K562 (cell line): ENCODE measurements around the gene HNRNPM. TPM values are rescaled to one million over a fixed set of nuclear protein-coding genes. Genes with fewer than 3 reads are reported as not detected.

ENCODE experiments used
- DPF2 ChIP-seq: fragments of 450-650 bp; IDR thresholded peaks from 2 replicates; pipeline ENCODE4 v1.6.1; 2016
- GTF2A2 ChIP-seq: IDR thresholded peaks from 2 replicates; pipeline ENCODE4 v1.6.1; 2016; ENCODE audit warnings: mild to moderate bottlenecking, missing genetic modification characterization, missing compliant biosample characterization
- GTF2E2 ChIP-seq: fragments of 200-800 bp; sonication (Bioruptor generic); IDR thresholded peaks from 2 replicates; pipeline ENCODE4 v1.6.1; 2016; ENCODE audit warnings: missing genetic modification characterization, missing compliant biosample characterization
- HCFC1 ChIP-seq: IDR thresholded peaks from 2 replicates; pipeline ENCODE4 v1.6.1; 2012; ENCODE audit warnings: low read depth, low read length, improper control_type of control experiment
- KDM2B ChIP-seq: fragments of 250-450 bp; sonication (Bioruptor Pico); IDR thresholded peaks from 2 replicates; pipeline ENCODE4 v1.8.0; 2021; ENCODE audit warnings: mild to moderate bottlenecking, moderate library complexity
- KLF16 ChIP-seq: IDR thresholded peaks from 2 replicates; pipeline ENCODE4 v1.6.1; 2016; ENCODE audit warnings: antibody characterized with exemption
- MYNN ChIP-seq, 2 experiments: sonication (generic); formaldehyde crosslinking in 1 of 2; IDR thresholded peaks; 2 replicates each; pipeline versions ENCODE4 v1.5.0 to v1.6.1; 2016 to 2020; ENCODE audit warnings: antibody characterized with exemption in 1 of 2, missing genetic modification reagents in 1 of 2
- NCOA4 ChIP-seq: fragments of 450-650 bp; IDR thresholded peaks from 2 replicates; pipeline ENCODE4 v1.6.1; 2018; ENCODE audit warnings: mild to moderate bottlenecking; ENCODE audit not compliant: partially characterized antibody
- NR4A1 ChIP-seq, 2 experiments: fragments of 250-450 bp in 1 of 2; fragments of 450-650 bp in 1 of 2; sonication (Bioruptor Pico) in 1 of 2; IDR thresholded peaks; 2 replicates each; pipeline versions ENCODE4 v1.4.0 to v1.6.1; 2016 to 2020; ENCODE audit warnings: mild to moderate bottlenecking in 2 of 2, missing compliant biosample characterization in 1 of 2, missing genetic modification characterization in 1 of 2, moderate library complexity in 1 of 2
- OTX1 ChIP-seq: fragments of 450-650 bp; formaldehyde crosslinking; IDR thresholded peaks from 2 replicates; pipeline ENCODE4 v1.4.0; 2022; ENCODE audit warnings: mild to moderate bottlenecking
- POLR2A ChIP-seq: fragments of 450-650 bp; conservative IDR thresholded peaks from 2 replicates; pipeline ENCODE4 v1.6.1; 2016
- RBM25 ChIP-seq: fragments of 200-400 bp; formaldehyde crosslinking; IDR thresholded peaks from 2 replicates; pipeline ENCODE4 v1.6.1; 2018; ENCODE audit warnings: low read length, low read depth, moderate library complexity; ENCODE audit not compliant: severe bottlenecking
- SMC3 ChIP-seq: conservative IDR thresholded peaks from 2 replicates; pipeline ENCODE4 v1.6.1; 2011; ENCODE audit warnings: low read depth, low read length, improper control_type of control experiment; ENCODE audit not compliant: insufficient read depth
- SNIP1 ChIP-seq: fragments of 450-650 bp; IDR thresholded peaks from 2 replicates; pipeline ENCODE4 v1.7.1; 2017; ENCODE audit warnings: low read depth, mild to moderate bottlenecking
- SRSF3 ChIP-seq: fragments of 200-400 bp; formaldehyde crosslinking; IDR thresholded peaks from 2 replicates; pipeline ENCODE4 v1.6.1; 2016; ENCODE audit warnings: mild to moderate bottlenecking, low read length, moderate library complexity; ENCODE audit not compliant: insufficient read depth
- TEAD1 ChIP-seq, 2 experiments: fragments of 450-650 bp in 1 of 2; sonication (generic) in 1 of 2; formaldehyde crosslinking; IDR thresholded peaks; 2 replicates each; pipeline versions ENCODE4 v1.4.0 to v1.8.0; 2020 to 2022; ENCODE audit warnings: mild to moderate bottlenecking in 2 of 2, missing genetic modification reagents in 1 of 2
- ZC3H11A ChIP-seq: IDR thresholded peaks from 2 replicates; pipeline ENCODE4 v1.6.1; 2012; ENCODE audit warnings: low read depth, low read length, improper control_type of control experiment
- ZNF212 ChIP-seq: fragments of 450-650 bp; formaldehyde crosslinking; IDR thresholded peaks from 2 replicates; pipeline ENCODE4 v1.4.0; 2020; ENCODE audit warnings: mild to moderate bottlenecking
- ZNF311 ChIP-seq: fragments of 250-450 bp; sonication (Bioruptor Pico); IDR thresholded peaks from 2 replicates; pipeline ENCODE4 v1.4.0; 2020; ENCODE audit warnings: mild to moderate bottlenecking, moderate library complexity
- ZNF507 ChIP-seq: conservative IDR thresholded peaks from 2 replicates; pipeline ENCODE4 v1.6.1; 2017; ENCODE audit warnings: missing genetic modification characterization, missing compliant biosample characterization
- ZNF586 ChIP-seq: fragments of 450-650 bp; formaldehyde crosslinking; conservative IDR thresholded peaks from 2 replicates; pipeline ENCODE4 v1.4.0; 2020; ENCODE audit warnings: mild to moderate bottlenecking, moderate library complexity
- polyA plus RNA-seq, 8 experiments: library from polyadenylated mRNA; depleted of rRNA in 4 of 8; stranded (reverse) in 5 of 8; unstranded in 3 of 8; fragments of >200 nt; fragmentation: Nextera tagmentation in 2 of 8; fragmentation: Illumina TruSeq in 1 of 8; extraction: Ambion mirVana in 2 of 8; extraction: Trizol in 1 of 8; gene quantifications; 2 replicates each; pipeline versions ENCODE4 v1.2.1 to v1.2.3, GENCODE V29; 2011 to 2014; ENCODE audit warnings: inconsistent platforms in 1 of 8, missing spikeins in 1 of 8
- total RNA-seq, 7 experiments: library from RNA; depleted of rRNA in 6 of 7; stranded (reverse); fragments of >200 nt in 6 of 7; fragmentation: Illumina TruSeq in 2 of 7; extraction: Trizol in 2 of 7; gene quantifications; 2 replicates each; pipeline versions ENCODE4 v1.2.1 to v1.2.3, GENCODE V29; 2011 to 2021; ENCODE audit warnings: low replicate concordance in 1 of 7
- TF ChIP-seq, protein P1 (sequence below), 2 experiments: IDR thresholded peaks in 1 of 2; conservative IDR thresholded peaks in 1 of 2; 2 replicates each; pipeline ENCODE4 v1.6.1; 2016; ENCODE audit warnings: low read depth in 2 of 2, mild to moderate bottlenecking in 1 of 2, missing compliant biosample characterization in 1 of 2, missing genetic modification characterization in 1 of 2, moderate library complexity in 1 of 2
- TF ChIP-seq, protein P2 (sequence below): fragments of 250-450 bp; sonication (Bioruptor Pico); IDR thresholded peaks from 2 replicates; pipeline ENCODE4 v1.8.0; 2021; ENCODE audit warnings: moderate library complexity, mild to moderate bottlenecking, inconsistent platforms
- TF ChIP-seq, protein P3 (sequence below): fragments of 450-650 bp; IDR thresholded peaks from 2 replicates; pipeline ENCODE4 v1.6.1; 2017; ENCODE audit warnings: antibody characterized with exemption

Gene HNRNPM
- total and polyA plus RNA-seq, 9 of the 15 experiments (the other 6 are each of a cell fraction or from before 2014, with no cell fraction given), result 11.1 to 340 (median 195) TPM

DNA sequence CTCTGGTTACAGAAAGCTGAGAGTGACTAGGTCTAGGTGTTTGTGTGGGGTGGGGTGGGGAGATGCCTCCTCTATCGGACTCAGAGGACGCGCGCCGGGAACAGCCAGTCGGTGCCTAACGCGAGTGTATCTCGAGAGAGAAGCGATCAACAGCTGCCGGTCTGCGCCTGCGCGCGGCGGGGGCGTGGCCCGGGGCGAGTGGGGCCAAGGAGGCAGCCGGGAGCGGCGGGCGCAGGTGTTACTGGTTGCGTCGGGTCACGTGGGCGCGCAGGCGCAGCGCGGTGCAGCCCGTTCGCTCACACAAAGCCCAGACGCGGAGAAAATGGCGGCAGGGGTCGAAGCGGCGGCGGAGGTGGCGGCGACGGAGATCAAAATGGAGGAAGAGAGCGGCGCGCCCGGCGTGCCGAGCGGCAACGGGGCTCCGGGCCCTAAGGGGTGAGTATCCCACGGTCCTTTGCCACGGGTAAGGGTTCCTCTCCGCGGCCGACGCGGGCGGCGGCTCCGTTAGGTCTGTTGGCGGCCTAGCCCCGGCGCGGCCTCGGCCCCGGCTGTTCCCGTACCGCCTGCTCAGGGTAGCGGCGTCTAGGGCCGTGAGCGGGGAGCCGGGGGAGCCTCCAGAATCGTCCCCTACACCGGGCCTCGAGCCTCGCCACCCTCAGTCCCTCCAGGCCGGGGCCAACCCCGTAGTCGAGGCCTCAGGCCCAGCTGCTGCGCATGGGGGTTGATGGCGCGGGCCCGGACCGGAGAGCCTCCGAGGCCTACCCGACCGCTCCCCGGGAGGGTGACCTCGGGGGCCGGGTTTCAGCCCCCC is at the start of gene HNRNPM (continued):
- TF ChIP-seq, protein P1, sequence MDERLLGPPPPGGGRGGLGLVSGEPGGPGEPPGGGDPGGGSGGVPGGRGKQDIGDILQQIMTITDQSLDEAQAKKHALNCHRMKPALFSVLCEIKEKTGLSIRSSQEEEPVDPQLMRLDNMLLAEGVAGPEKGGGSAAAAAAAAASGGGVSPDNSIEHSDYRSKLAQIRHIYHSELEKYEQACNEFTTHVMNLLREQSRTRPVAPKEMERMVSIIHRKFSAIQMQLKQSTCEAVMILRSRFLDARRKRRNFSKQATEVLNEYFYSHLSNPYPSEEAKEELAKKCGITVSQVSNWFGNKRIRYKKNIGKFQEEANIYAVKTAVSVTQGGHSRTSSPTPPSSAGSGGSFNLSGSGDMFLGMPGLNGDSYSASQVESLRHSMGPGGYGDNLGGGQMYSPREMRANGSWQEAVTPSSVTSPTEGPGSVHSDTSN (CRISPR knock-in tag; IDR thresholded peaks at IDR 0.05; ENCODE audit: low read depth), result no peak
- TF ChIP-seq, protein P1 (tag; conservative IDR thresholded peaks at IDR 0.05; ENCODE audit: low read depth), result no peak
- TF ChIP-seq KDM2B (CRISPR knock-in tag), result no peak
- TF ChIP-seq SRSF3, result peak; percentile 71; the same call in 1 of the 2 replicates
- TF ChIP-seq ZNF311 (CRISPR knock-in tag), result no peak
- TF ChIP-seq, protein P2, sequence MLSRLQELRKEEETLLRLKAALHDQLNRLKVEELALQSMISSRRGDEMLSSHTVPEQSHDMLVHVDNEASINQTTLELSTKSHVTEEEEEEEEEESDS (CRISPR knock-in tag), result no peak
- TF ChIP-seq NR4A1 (CRISPR knock-in tag; IDR thresholded peaks at IDR 0.05), result no peak
- no peak for TF ChIP-seq NR4A1 (tag; IDR thresholded peaks at IDR 0.05)
- TF ChIP-seq GTF2A2 (tag), result 0 out of 2 replicates have a peak, but pooled peaks have one; percentile 66
- no peak for TF ChIP-seq DPF2
- no peak for TF ChIP-seq NCOA4
- peak; percentile 97 for TF ChIP-seq POLR2A
- TF ChIP-seq ZNF586 (CRISPR knock-in tag), result no peak
- no peak for TF ChIP-seq SNIP1
- 0 out of 2 replicates have a peak, but pooled peaks have one; percentile 2 for TF ChIP-seq SMC3
- peak; percentile 89 for TF ChIP-seq RBM25
- TF ChIP-seq ZC3H11A, result no peak
- no peak for TF ChIP-seq KLF16
- no peak for TF ChIP-seq ZNF212 (CRISPR knock-in tag)
- TF ChIP-seq, protein P3, sequence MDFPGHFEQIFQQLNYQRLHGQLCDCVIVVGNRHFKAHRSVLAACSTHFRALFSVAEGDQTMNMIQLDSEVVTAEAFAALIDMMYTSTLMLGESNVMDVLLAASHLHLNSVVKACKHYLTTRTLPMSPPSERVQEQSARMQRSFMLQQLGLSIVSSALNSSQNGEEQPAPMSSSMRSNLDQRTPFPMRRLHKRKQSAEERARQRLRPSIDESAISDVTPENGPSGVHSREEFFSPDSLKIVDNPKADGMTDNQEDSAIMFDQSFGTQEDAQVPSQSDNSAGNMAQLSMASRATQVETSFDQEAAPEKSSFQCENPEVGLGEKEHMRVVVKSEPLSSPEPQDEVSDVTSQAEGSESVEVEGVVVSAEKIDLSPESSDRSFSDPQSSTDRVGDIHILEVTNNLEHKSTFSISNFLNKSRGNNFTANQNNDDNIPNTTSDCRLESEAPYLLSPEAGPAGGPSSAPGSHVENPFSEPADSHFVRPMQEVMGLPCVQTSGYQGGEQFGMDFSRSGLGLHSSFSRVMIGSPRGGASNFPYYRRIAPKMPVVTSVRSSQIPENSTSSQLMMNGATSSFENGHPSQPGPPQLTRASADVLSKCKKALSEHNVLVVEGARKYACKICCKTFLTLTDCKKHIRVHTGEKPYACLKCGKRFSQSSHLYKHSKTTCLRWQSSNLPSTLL, result no peak
- TF ChIP-seq OTX1, result no peak
- no peak for TF ChIP-seq MYNN (IDR thresholded peaks at IDR 0.05)
- TF ChIP-seq MYNN (CRISPR knock-in tag; IDR thresholded peaks at IDR 0.05), result 0 out of 2 replicates have a peak, but pooled peaks have one; percentile 44
- TF ChIP-seq TEAD1 (CRISPR knock-in tag; IDR thresholded peaks at IDR 0.05), result peak in 1 of 2 experiments; percentile 85; a peak in 2 of 4 replicates
- TF ChIP-seq ZNF507 (tag), result no peak
- TF ChIP-seq GTF2E2 (tag), result peak; percentile 87; the same call in 1 of the 2 replicates
- peak; percentile 61 for TF ChIP-seq HCFC1
